Myocyte (in vitro differentiated cells): ENCODE data around the gene SLC17A8. TPM values are rescaled to one million over a fixed set of nuclear protein-coding genes. Genes with fewer than 3 reads are reported as not detected.

Source experiments
- DNase-seq: peaks from one replicate; pipeline ENCODE4 v3.0.0-alpha.2; 2012; ENCODE audit warnings: low read depth
- total RNA-seq: library from RNA; depleted of rRNA; stranded (reverse); fragments of >200 nt; gene quantifications from 2 replicates; pipeline ENCODE4 v1.2.3, GENCODE V29; 2014

SLC17A8 gene
- total RNA-seq, 1 donor from 2014 or later: 0.05 TPM

DNA sequence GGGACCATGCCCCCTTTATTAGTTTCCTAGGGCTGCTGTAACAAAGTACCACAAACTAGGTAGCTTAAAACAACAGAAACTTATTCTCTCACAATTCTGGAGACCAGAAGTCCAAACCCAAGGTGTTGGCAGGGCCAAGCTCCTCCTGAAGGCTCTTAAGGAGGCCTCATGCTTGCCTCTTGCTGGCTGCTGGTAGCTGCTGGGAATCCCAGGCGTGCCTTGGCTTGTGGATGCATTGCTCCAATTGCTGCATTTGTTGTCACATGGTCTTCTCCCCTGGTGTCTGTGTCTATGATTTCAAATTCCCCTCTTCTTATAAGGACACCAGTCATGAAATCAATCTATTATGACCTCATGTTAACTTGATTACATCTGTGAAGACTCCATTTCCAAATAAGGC, 11.2 kb downstream of the SLC17A8 start:
- no peak for DNase-seq

DNA sequence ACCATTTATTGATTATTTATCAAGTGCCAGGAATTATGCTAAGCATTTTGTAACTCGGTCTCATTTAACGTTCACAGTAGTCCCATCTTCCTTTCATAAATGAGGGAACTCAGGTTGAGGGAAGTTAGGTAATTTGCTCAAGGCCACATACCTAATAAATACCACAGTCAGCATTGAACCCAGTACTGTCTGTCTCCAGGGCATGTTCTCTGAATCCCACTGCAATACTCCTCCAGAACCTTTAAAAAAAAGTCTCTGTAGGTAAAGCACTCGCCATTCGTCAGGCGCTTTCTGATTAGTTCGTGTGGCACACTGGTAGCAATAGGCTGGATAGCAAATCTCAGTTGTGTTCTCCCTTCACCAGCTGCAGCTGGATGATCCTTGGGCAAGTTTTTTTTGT, 14.3 kb downstream of the SLC17A8 start:
- DNase-seq: no peak

DNA sequence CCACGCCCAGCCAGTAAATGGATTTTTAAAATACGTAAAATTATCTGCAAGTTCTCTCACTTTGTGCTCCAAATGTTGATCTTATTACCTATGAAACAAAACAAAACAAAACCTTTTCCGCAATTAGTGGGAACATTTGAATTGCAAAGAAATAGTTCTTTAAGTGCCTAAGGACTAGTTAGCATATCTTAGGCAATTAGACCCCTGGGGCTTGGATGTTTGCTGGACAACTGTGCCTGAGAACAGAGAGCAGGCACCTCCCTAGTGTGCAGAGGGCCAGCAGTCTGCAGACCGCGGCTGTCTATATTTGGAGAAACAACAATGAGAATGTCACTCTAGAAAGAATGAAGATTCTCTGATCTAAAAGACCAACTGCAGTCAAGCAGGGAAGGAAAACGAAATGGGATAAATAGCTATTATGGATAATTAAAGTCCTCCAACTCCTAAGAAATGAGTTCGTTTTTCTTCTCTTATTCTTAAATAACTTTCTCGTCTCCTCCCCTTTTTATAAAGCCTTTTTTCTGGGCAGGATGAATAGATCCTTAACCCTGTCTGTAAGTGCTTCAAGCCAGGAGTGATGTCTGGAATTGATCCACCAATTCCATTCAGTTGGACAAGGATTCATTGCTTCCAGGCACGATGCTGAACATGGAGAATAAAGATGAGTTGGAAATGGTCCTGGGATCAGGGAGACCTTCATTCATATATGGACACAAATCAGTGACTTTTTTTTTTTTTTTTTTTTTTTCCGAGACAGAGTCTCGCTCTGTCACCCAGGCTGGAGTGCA, 16.2 kb downstream of the SLC17A8 start:
- DNase-seq: peak; percentile 37

DNA sequence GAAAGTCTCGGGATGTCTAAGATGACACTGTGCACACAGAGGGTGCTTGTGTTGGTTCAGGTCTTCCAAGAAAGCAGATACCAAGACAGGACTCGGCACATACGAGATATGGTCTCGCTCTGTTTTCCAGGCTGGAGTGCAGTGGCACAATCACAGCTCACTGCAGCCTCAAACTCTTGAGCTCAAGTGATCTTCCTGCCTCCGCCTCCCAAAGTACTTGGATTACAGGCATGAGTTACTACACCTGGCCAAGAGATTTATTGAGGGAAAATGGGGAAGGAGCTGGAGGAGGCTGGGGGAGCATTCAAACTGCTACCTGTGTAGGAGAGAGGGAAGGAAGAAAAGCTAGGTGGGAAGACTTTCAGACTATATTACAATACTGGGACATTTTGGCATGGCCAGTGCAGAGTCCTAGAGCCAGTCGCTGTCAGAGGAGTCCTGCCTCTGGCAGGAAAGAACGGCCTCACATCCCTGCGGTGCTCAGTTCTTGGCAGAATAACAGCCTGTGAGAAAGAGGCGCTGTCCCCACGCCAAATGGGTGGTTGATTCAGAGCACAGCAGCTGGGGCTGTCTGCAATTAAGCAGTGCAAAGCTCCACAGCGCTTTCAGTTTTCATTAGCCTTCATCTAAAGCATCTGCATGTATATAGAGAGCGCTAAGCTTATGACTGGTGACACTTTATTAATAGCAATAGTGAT, 18.3 kb downstream of the SLC17A8 start:
- DNase-seq: peak; percentile 73

DNA sequence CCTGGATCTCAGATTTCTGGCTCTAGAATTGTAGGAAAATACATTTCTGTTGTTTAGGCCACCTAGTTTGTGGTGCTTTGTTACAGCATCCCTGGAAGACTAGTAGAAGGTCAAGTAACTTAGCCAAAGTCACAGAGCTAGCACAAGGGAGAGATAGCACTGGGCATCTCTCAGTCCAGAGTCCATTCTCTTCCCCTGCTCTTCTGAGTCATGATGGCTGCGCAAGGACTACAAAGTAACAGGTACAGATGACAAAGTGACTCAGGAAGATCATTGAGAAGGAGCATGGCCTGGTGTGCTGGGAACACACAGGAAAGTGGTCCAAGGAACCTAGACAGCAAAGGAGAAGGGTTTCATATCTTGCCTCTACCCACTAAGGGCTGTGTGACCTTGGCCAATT, 19.3 kb downstream of the SLC17A8 start:
- DNase-seq: no peak

DNA sequence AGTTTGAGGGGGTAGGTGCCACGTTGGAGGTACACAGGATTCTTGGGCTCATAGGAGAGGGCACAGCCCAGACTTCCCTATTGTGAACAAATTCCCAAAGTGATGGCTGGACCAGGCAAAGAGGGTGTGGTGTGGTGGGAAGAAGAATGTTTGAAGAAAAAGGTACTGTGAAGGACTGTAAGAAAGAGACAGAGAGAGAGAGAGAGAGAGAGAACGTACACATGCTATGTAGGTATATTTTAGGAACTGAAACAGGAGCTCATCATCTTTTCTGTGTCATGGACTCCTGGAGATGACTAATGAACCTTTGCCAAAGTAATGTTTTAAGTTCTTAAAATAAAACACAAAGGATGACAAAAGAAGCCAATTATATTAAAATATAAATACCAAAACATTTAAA, 24.5 kb downstream of the SLC17A8 start:
- DNase-seq: no peak

DNA sequence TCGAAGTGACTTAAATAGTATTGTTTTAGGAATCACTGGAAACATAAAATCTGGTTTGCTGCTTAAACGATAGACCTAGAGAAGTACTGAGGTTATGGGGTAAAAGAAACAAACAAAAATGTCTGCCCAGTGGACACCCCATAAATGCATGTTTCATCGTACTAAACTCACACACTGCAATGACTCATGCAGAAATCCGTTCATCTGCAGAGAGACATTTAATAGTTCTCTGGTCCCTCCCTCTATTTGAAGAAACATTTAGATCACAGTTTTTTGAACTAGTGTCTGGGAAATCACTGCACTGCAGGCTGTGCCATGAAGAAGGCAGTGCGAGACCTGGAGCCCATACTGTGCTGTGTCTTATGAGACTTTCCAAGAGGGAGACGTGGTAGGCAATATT, 25.5 kb downstream of the SLC17A8 start:
- DNase-seq: no peak

DNA sequence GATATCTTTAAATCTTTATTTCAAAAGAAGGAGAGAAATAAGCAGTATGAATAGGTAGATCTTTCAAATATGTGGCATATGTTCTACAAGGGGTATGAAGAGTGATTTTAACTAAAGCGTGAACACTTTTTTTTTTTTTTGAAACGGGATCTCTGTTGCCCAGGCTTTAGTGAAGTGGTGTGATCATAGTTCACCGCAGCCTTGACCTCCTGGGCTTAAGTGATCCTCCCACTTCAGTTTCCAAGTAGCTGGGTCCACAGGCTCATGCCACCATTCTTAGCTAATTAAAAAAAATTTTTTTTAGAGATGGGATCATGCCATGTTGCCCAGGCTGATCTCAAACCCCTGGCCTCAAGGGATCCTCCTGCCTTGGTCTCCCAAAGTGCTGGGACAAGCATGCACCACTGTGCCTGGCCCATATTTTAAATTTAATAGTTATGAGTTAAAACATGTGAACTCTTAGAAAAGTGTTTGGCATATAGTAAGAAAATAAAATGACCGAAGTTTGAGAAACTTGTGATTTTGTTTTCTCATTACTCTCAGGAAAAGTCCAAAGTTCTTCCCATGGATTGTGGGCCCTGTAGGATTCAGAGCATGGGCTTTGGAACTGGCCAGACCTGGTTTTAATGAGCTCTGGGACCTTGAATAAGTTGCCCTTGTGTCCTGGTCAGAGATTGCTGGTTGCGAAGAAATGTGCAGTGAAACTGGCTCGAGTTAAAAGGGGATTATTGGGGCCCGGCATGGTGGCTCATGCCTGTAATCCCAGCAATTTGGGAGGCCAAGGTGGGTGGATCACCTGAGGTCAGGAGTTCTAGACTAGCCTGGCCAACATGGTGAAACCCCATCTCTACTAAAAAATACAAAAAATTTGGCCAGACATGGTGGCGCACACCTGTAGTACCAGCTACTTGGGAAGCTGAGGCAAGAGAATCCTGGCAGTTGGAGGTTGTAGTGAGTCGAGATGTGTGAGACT, 27.0 kb downstream of the SLC17A8 start:
- no peak for DNase-seq

DNA sequence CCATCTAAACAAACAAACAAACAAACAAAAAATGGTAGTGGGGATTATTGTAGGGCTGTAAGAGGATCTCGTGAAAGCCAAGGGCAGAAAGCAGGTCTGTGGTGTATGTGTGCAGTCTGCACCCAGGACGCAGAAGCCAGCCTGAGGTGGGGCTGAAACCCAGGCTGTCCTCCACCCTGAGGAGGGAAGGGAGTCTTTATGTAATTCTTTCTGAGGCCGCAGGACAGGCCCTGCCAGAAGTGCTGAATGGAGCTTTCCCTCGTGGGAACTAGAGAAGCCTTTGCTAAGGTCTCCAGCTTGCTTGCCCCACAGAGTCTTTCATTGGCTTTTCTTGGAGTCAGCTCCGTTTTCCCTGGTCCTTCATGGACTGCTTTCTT, 27.7 kb downstream of the SLC17A8 start:
- DNase-seq: no peak

DNA sequence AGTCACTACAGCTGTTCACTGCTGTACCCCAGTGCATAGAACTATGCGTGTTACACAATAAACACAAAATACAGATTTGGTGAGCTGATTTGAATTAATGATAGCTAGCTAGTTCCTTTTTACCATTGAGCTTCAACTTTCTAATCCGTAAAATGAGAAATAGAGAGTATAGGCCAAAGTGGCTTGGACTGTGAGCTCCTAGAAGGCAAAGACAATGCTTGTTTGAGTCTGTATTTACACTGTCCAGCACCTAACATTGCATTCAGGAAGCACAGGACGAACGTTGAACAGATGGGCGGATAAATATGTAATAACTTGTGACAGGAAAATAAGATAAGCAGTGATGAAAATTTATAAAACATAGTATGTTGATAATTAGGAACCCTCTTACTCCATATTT, 31.5 kb downstream of the SLC17A8 start:
- DNase-seq: no peak

DNA sequence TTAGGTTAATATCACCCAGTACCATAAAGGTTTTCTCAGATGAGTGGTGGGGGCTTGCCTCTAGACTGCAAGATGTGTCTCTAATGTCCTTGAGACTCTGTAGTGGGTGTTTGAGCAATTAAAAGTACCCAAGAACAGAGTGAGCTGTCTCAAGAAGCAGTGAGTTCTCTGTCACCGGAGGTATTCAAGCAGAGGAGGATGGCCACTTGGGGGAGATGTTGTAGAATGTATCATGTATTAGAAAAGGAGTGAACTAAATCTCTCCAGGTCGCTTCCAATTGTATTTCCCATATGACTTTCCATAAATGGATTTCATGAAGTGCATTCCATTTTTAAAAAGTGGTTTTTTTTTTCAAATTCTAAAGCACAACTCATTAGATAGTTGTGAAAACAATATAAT, 35.0 kb downstream of the SLC17A8 start:
- no peak for DNase-seq

DNA sequence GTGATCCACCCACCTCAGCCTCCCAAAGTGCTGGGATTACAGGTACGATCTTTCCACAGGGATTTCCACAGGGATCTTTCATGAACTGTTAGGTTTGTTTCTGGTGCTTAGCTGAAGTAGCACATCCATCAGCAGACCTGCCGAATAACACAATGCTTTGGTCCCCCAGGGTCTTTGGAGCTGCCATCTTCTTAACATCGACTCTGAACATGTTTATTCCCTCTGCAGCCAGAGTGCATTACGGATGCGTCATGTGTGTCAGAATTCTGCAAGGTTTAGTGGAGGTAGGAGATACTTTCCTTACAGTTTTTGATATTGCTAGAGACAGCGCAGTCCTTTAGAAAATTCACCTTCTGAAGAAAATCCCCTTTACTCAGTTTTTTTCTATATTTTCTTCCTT, 36.3 kb downstream of the SLC17A8 start:
- no peak for DNase-seq

DNA sequence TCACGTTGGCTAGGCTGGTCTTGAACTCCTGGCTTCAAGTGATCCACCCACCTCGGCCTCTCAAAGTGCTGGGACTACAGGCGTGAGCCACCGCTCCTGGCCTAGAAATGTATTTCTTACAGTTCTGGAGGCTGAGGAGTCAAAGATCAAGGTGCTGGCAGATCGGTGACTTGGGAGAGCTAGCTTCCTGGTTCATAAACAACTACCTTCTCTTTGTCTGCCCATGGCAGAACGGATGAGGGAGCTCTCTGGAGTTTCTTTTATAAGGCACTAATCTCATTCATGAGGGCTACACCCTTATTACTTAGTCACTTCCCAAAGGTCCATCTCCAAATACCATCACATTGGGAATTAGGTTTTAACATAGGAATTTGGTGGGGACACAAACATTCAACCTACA, 38.9 kb downstream of the SLC17A8 start:
- no peak for DNase-seq

DNA sequence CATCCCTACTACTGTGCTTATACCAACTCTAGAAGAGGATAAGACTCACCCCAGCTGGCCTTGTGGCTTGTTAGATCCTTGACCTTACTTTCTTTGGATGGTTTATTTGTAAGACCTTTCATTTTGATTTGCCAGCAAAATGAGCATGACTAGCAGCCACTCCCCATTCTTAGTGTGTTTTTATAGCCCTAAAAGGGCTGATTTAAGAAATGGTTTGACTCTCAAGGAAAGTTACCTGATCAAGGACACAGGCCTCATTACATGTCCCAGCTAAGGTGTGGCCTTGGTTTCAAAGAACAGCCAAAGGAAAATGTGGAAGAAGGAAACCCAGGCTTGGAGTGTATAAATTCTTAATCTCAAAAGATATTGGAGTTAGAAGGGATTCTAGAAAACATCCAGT, 41.4 kb downstream of the SLC17A8 start:
- no peak for DNase-seq

DNA sequence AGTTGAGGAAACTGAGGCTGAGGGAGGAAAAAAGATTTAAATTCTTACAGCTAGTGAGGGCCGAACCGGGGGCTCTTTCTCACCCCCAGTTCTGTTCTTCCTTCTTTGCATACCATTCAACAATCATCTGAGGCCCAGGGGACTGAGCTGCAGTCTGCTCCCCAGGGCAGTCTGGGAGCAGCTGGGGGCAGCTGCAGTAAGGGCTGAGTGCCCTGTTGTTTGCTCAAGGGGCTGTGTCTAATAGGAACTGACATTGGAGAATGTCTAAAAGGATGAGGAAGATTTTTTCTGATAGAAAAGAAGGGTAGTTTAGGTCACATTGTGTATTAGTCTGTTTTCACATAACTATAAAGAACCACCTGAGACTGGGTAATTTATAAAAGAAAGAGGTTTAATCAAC, 42.2 kb downstream of the SLC17A8 start:
- DNase-seq: no peak

DNA sequence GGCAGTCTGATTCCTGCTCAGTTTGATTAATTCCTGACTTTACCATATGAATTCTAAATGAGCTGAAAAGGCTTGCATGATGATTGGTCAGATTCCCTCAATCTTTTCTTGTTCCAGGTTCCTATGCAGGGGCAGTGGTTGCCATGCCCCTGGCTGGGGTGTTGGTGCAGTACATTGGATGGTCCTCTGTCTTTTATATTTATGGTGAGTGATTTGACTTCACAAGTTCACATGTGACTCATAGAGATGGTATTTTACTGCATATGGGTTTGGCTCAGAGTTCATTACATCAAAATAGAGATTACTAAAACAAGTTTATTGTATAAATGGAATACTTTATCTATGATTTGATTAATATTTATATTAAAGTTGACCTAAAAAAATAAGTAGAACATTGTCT, 44.8 kb downstream of the SLC17A8 start:
- no peak for DNase-seq

DNA sequence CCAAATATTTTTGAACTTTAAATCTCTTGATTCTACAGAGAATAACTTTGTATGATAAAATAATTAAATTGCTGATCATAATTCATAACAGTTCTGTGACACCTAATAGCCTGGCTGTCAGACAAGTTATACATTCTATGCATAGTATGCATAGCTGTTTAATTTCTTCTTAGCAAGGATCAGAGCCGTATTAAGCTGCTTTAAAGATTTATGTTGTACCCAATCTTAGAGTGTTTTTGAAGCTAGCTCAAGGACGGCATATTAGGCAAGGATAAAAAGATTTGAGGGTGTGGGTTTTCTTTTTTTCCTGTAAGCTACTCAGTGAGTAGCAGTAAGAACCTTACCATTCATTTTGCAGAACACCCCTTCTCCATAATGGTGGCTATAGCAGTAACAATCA, 45.9 kb downstream of the SLC17A8 start:
- no peak for DNase-seq

DNA sequence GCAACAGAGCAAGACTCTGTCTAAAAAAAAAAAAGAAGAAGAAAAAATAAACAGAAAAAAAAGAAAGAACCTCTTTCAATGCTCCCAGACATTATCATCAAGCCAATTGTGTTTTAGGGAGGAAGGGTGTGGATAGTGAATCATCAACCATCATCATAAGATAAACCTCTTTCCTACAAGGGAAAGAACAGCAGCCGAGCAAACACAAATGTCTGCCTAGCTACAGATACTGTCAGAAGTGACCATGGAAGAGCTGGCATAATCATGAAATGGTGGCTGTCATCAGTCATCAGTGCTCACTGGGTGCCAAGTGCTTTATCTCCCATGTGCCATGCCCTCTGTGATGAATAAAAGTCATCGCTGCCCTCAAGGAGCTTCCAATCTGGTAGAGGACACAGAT, 46.6 kb downstream of the SLC17A8 start:
- DNase-seq: no peak

DNA sequence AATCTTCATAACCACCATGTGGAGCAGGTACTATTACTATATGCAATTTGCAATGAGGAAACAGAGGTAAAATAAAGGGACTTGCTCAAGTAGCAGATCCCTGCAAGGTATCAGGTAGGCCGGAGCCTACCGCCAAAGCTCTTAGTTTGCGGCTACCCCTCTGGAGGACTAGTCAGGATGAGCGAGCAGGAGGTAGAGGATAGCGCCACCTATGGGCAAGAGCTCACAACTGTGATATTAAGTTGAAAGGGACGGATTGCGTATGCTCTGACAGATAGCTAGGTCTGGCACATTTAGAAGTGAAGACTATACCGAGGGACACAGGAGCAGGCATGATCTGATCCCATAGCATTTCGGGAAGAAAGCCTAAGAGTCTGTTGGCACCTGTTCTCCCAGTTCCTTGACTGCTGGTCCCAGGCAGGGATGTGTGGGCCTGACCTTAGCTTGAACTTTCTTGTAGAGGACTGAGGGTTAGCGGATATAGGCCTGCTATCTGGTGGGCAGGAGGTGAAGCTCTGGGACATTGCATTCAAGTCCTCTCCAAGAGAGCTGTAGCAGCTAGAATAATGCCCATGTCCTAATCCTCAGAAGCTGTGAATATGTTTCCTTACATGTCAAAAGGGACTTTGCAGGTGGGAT, 48.0 kb downstream of the SLC17A8 start:
- DNase-seq: peak; percentile 19

DNA sequence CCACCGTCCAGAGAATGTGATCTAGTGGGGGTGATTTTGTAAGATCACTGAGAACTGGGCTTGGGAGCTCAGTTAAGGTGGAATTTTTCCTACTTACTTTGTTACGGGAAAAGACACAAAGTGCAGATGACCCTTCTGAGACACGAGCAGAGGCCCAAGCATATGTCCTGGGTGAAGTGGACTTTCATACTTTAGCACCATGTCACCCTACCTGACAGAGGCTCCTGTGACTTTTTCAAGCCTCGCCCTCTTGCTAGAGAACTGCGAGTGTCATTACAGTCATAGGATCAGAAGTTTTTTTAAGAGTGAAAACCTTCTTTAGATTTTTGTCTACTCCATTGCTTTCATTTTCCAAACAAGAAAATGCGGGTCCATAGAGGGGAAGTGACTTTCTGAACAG, 56.1 kb downstream of the SLC17A8 start:
- DNase-seq: no peak

DNA sequence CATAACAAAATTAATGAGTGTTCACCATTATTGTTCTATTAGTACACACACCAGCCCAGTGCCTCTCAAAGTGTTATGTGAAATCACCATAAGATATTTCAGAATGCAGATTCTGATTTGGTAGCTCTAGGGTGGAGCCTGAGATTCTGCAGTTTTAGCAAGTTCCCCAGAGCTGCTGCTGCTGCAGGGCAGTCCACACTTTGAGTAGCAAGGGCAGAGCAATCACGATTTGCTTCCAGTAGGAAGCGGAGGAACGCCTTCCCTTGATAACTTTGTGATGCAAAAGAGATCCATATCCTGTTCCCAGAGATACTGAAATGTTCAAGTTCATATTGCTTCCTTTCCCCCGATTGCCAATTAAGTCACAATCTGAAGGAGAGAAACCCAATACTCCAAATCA, 57.9 kb downstream of the SLC17A8 start:
- DNase-seq: no peak
